ENCODE results near the gene SLC35A5. TPM values are rescaled to one million over a fixed set of nuclear protein-coding genes. Genes with fewer than 3 reads are reported as not detected.
"Not testable (repeated sequence)": the region's sequence is repeated elsewhere in the genome, so short reads cannot be mapped to it uniquely, and the experiment has no call there.

The SLC35A5 gene
- total RNA-seq, 1 experiment from 2014 or later: 19.1 TPM

DNA sequence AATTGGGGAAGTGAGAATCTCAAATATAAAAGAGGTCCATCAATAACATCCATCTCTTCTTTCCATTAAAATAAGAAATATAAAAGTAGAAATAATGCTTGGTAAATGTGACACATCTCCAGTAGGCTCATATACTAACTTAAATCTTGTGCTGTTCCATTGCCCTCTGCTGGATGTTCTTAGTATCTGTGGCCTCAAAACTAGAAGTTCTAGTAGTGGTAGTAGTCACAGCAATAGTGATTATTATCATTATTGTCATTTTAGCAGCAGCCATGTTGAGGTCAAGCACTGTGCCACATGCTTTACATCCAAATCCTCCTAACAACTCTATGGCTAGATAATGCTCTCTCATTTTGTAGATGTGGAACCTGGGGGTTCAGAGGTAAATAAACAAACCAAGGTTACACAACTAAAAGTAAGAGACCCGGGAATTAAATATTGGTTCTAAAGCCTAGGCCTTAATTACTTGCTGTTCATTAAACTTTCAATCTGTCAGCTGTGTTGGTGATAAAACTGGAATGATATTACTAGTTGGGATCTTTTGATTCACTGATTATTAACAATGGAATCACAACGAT is 42.3 kb upstream of the SLC35A5 start:
- no peaks in the 10 kb centered on the region for H3K36me3 Mint-ChIP-seq (ENCODE audit: insufficient read depth, unreplicated experiment)
- no peak overlapping the region for H3K27ac Mint-ChIP-seq (ENCODE audit: unreplicated experiment)
- peak; percentile 35 to 47 for DNase-seq
- no TSS peak for BruUV-seq (replicated peaks)
- Histone ChIP-seq H3K27me3 (replicated peaks; ENCODE audit: control insufficient read depth, insufficient read depth, low read length) (no peaks in the 10 kb centered on the region), H3K4me3 (ENCODE audit: low read depth, low read length) (no peak overlapping the region), H3K4me1 (no peaks in the 10 kb centered on the region), H3K36me3 (ENCODE audit: control insufficient read depth, insufficient read depth, low read length) (no peaks in the 10 kb centered on the region), H3K9me3 (no peaks in the 10 kb centered on the region)
- no peaks in the 10 kb centered on the region for H3K9me3 Mint-ChIP-seq (ENCODE audit: unreplicated experiment)
- H3K4me3 Mint-ChIP-seq (ENCODE audit: unreplicated experiment): no peak overlapping the region
- no peaks in the 10 kb centered on the region for H3K27me3 Mint-ChIP-seq (ENCODE audit: insufficient read depth, unreplicated experiment)
- intact Hi-C loops (cut with micrococcal nuclease; ENCODE audit: unreplicated experiment): loop anchor here (1.0 kb wide), 4 partner anchors 82 to 382 kb away; no protein-coding TSS in a partner anchor
- H3K4me1 Mint-ChIP-seq (ENCODE audit: low read depth, unreplicated experiment): no peaks in the 10 kb centered on the region
- CTCF ChIA-PET: interaction anchor here (1.4 kb wide), 1 partner anchor 226 kb away, joined by 9 read pairs; the partner anchor contains the start of gene SLC9C1
- TF ChIP-seq, protein P1, sequence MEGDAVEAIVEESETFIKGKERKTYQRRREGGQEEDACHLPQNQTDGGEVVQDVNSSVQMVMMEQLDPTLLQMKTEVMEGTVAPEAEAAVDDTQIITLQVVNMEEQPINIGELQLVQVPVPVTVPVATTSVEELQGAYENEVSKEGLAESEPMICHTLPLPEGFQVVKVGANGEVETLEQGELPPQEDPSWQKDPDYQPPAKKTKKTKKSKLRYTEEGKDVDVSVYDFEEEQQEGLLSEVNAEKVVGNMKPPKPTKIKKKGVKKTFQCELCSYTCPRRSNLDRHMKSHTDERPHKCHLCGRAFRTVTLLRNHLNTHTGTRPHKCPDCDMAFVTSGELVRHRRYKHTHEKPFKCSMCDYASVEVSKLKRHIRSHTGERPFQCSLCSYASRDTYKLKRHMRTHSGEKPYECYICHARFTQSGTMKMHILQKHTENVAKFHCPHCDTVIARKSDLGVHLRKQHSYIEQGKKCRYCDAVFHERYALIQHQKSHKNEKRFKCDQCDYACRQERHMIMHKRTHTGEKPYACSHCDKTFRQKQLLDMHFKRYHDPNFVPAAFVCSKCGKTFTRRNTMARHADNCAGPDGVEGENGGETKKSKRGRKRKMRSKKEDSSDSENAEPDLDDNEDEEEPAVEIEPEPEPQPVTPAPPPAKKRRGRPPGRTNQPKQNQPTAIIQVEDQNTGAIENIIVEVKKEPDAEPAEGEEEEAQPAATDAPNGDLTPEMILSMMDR (IDR thresholded peaks at IDR 0.05; ENCODE audit: insufficient read depth in 1 of 2, low read depth in 1 of 2, low read length in 1 of 2, severe bottlenecking in 1 of 2, unreplicated experiment in 1 of 2): peak; percentile 67 to 74
- POLR2A ChIA-PET: no interaction called here

DNA sequence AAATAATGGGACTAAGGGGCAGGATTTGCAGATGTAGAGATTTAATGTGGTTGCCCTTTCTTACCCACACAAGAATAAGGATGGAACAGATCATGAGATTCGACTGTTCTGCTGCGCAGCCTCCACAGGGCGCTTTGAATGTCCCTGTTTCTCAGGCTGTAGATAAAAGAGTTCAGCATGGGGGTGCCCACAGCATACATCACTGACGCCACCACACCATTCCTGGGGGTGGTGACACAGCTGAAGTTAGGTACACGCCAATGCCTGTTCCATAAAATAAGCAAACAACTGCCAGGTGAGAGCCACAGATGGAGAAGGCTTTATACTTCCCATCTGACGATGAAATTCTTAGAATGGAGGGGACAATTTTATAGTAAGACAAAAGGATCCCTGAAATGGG is 37.7 kb upstream of the SLC35A5 start:
- BruUV-seq (replicated peaks); H3K27me3 ChIP-seq (replicated peaks; ENCODE audit: control insufficient read depth, insufficient read depth, low read length); POLR2A ChIA-PET; H3K27me3 Mint-ChIP-seq (ENCODE audit: insufficient read depth, unreplicated experiment); H3K27ac Mint-ChIP-seq (ENCODE audit: unreplicated experiment); H3K4me3 ChIP-seq (ENCODE audit: low read depth, low read length); intact Hi-C loops (cut with micrococcal nuclease; ENCODE audit: unreplicated experiment); H3K36me3 ChIP-seq (ENCODE audit: control insufficient read depth, insufficient read depth, low read length); CTCF ChIA-PET; H3K4me3 Mint-ChIP-seq (ENCODE audit: unreplicated experiment); H3K9me3 ChIP-seq; DNase-seq; H3K9me3 Mint-ChIP-seq (ENCODE audit: unreplicated experiment); H3K4me1 ChIP-seq; H3K36me3 Mint-ChIP-seq (ENCODE audit: insufficient read depth, unreplicated experiment); H3K4me1 Mint-ChIP-seq (ENCODE audit: low read depth, unreplicated experiment): not testable (repeated sequence)

DNA sequence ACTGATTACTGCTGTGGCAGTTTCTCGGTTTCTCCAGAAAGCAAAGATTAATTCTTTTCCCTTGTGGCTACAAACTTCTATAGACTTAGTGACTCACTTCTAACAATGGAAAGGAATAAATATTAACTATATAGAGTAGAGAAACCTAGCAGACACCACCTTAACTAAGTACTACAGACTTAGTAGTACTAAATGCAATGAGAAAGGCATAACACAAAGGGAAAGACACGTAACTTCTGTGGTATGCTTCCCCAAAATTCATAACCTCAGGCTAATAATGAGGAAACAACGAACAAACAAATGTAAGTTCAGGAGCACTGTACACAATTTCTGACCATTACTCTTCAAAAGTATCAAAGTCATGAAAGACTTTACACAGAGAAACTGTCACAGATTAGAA is 31.3 kb upstream of the SLC35A5 start:
- BruUV-seq (replicated peaks): no TSS peak
- CTCF ChIA-PET: interaction anchor here (1.0 kb wide), 1 partner anchor 237 kb away, joined by 5 read pairs; the partner anchor contains the start of gene SLC9C1

More for the DNA sequence above, 31.3 kb upstream of the SLC35A5 start:
- Mint-ChIP-seq H3K9me3 (ENCODE audit: unreplicated experiment) (no peaks in the 10 kb centered on the region), H3K4me3 (ENCODE audit: unreplicated experiment) (no peak overlapping the region), H3K36me3 (ENCODE audit: insufficient read depth, unreplicated experiment) (peaks cover 15% of the 10 kb centered on the region), H3K27me3 (ENCODE audit: insufficient read depth, unreplicated experiment) (no peaks in the 10 kb centered on the region), H3K27ac (ENCODE audit: unreplicated experiment) (no peak overlapping the region), H3K4me1 (ENCODE audit: low read depth, unreplicated experiment) (no peaks in the 10 kb centered on the region)
- intact Hi-C loops (cut with micrococcal nuclease; ENCODE audit: unreplicated experiment): loop anchor here (2.0 kb wide), 1 partner anchor 238 kb away; no protein-coding TSS in a partner anchor
- Histone ChIP-seq H3K9me3 (no peaks in the 10 kb centered on the region), H3K4me3 (ENCODE audit: low read depth, low read length) (no peak overlapping the region), H3K4me1 (no peaks in the 10 kb centered on the region), H3K36me3 (ENCODE audit: control insufficient read depth, insufficient read depth, low read length) (peaks cover 1% of the 10 kb centered on the region; the same call in 1 of the 2 replicates), H3K27me3 (replicated peaks; ENCODE audit: control insufficient read depth, insufficient read depth, low read length) (no peaks in the 10 kb centered on the region)
- TF ChIP-seq, protein P1 (IDR thresholded peaks at IDR 0.05; ENCODE audit: insufficient read depth in 1 of 2, low read depth in 1 of 2, low read length in 1 of 2, severe bottlenecking in 1 of 2, unreplicated experiment in 1 of 2): no peak
- POLR2A ChIA-PET: interaction anchor here (0.9 kb wide), 1 partner anchor 237 kb away, joined by 4 read pairs; no protein-coding TSS in a partner anchor
- DNase-seq: no peak

All from Caco-2 (cell line).